B cell (primary cell): ENCODE data around the gene MBOAT1. TPM values are rescaled to one million over a fixed set of nuclear protein-coding genes. Genes with fewer than 3 reads are reported as not detected.

ENCODE experiments used
- ATAC-seq: fragments of 200-7000 bp; cut with Tn5 transposase; one replicate; pipeline ENCODE4 v1.10.0; 2021; ENCODE audit warnings: low read depth, mild to moderate bottlenecking, moderate number of reproducible peaks, moderate library complexity
- CTCF ChIA-PET: fragments of 350-600 bp; sonication (Branson Sonifier 250); formaldehyde crosslinking; loops from one replicate; lab custom pipeline; 2021; ENCODE audit warnings: antibody characterized with exemption, inconsistent platforms; lab: Charles Lee
- POLR2A ChIA-PET: fragments of 350-600 bp; sonication (Branson Sonifier 250); formaldehyde crosslinking; loops from one replicate; lab custom pipeline; 2021; ENCODE audit warnings: antibody characterized with exemption; lab: Charles Lee
- DNase-seq: peaks from one replicate; pipeline ENCODE4 v3.0.0; 2013
- H2AFZ ChIP-seq: 2 replicates; pipeline ENCODE4 v1.6.1; 2012; ENCODE audit warnings: mild to moderate bottlenecking, low read depth, low read length; ENCODE audit not compliant: insufficient read depth, poor library complexity, severe bottlenecking
- H3K27ac ChIP-seq, 2 donors: 1 replicate in 1 of 2; 2 replicates in 1 of 2; pipeline ENCODE4 v1.5.1; 2012 to 2013; ENCODE audit warnings: low read length in 2 of 2, mild to moderate bottlenecking in 2 of 2, moderate library complexity in 1 of 2
- H3K27me3 ChIP-seq, 4 experiments: fragments of 200-600 bp in 1 of 4; sonication (generic) in 1 of 4; replicated peaks in 1 of 4; 1 replicate in 2 of 4; 2 replicates in 2 of 4; pipeline versions ENCODE4 v1.6.1 to v1.7.0; 2013 to 2016; ENCODE audit warnings: low read length in 3 of 4, mild to moderate bottlenecking in 2 of 4, mixed read lengths in 1 of 4, moderate library complexity in 1 of 4; ENCODE audit not compliant: insufficient read depth in 4 of 4, control insufficient read depth in 3 of 4; ENCODE audit errors: control extremely low read depth in 1 of 4
- H3K36me3 ChIP-seq, 2 experiments: replicated peaks in 1 of 2; 1 replicate in 1 of 2; 2 replicates in 1 of 2; pipeline versions ENCODE4 v1.6.1 to v1.7.1; 2013; ENCODE audit warnings: low read length in 1 of 2; ENCODE audit not compliant: insufficient read depth in 2 of 2, control insufficient read depth in 1 of 2; ENCODE audit errors: control extremely low read depth in 1 of 2, extremely low read depth in 1 of 2
- H3K4me1 ChIP-seq, 2 donors: fragments of 200-600 bp in 1 of 2; sonication (generic) in 1 of 2; 1 replicate in 1 of 2; 2 replicates in 1 of 2; pipeline versions ENCODE4 v1.5.1 to v1.6.1; 2013 to 2017; ENCODE audit warnings: low read length in 2 of 2; ENCODE audit not compliant: control insufficient read depth in 2 of 2, insufficient read depth in 2 of 2
- H3K4me2 ChIP-seq: replicated peaks from 2 replicates; pipeline ENCODE3; 2012; ENCODE audit warnings: mild to moderate bottlenecking, low read depth, low read length; ENCODE audit not compliant: poor library complexity, severe bottlenecking
- H3K4me3 ChIP-seq, 5 experiments: fragments of 200-600 bp in 1 of 5; sonication (generic) in 1 of 5; 1 replicate in 3 of 5; 2 replicates in 2 of 5; pipeline versions ENCODE4 v1.5.1 to v1.7.0; 2011 to 2016; ENCODE audit warnings: low read length in 4 of 5, mild to moderate bottlenecking in 4 of 5, low read depth in 2 of 5, control low read depth in 1 of 5, moderate library complexity in 1 of 5; ENCODE audit not compliant: insufficient read depth in 1 of 5; ENCODE audit errors: control extremely low read depth in 1 of 5, extremely low read depth in 1 of 5
- H3K79me2 ChIP-seq: fragments of 200-600 bp; sonication (generic); one replicate; pipeline ENCODE4 v1.6.0; 2016; ENCODE audit warnings: low read length; ENCODE audit not compliant: control insufficient read depth, insufficient read depth
- H3K9ac ChIP-seq: fragments of 200-600 bp; sonication (generic); 2 replicates; pipeline ENCODE4 v1.6.1; 2017; ENCODE audit warnings: mild to moderate bottlenecking, low read length, moderate library complexity
- H3K9me3 ChIP-seq, 3 donors: one replicate each; pipeline versions ENCODE4 v1.6.1 to v1.7.1; 2013; ENCODE audit warnings: low read length in 2 of 3; ENCODE audit not compliant: control insufficient read depth in 2 of 3, insufficient read depth in 1 of 3; ENCODE audit errors: control extremely low read depth in 1 of 3
- H4K20me1 ChIP-seq: 2 replicates; pipeline ENCODE4 v1.6.0; 2012; ENCODE audit warnings: mild to moderate bottlenecking, low read length; ENCODE audit not compliant: insufficient read depth, control insufficient read depth, poor library complexity, severe bottlenecking
- H3K27ac Mint-ChIP-seq: one replicate; pipeline ENCODE4 v1.8.0; 2021; ENCODE audit warnings: mixed read lengths
- H3K27me3 Mint-ChIP-seq: one replicate; pipeline ENCODE4 v1.8.0; 2021; ENCODE audit warnings: mixed read lengths
- H3K4me1 Mint-ChIP-seq: one replicate; pipeline ENCODE4 v1.8.0; 2021; ENCODE audit warnings: mixed read lengths
- H3K4me3 Mint-ChIP-seq: one replicate; pipeline ENCODE4 v1.8.0; 2021; ENCODE audit warnings: mixed read lengths
- H3K9me3 Mint-ChIP-seq: one replicate; pipeline ENCODE4 v1.8.0; 2022; ENCODE audit warnings: mixed read lengths; ENCODE audit not compliant: insufficient read depth
- CTCF ChIP-seq: fragments of 200-600 bp; IDR thresholded peaks from one replicate; pipeline ENCODE4 v1.8.0; 2022; ENCODE audit warnings: antibody characterized with exemption, mild to moderate bottlenecking
- EZH2 ChIP-seq: IDR thresholded peaks from 2 replicates; pipeline ENCODE4 v1.6.1; 2012; ENCODE audit warnings: borderline replicate concordance, low read depth, mild to moderate bottlenecking, moderate library complexity, low read length; ENCODE audit not compliant: insufficient read depth, poor library complexity, severe bottlenecking
- WGBS: methylation state at CpG from one replicate; pipeline ENCODE4 v1.1.5; 2013; ENCODE audit warnings: missing lambda C conversion rate; ENCODE audit not compliant: insufficient coverage; 5-methylcytosine and 5-hydroxymethylcytosine counted together
- intact Hi-C: fragments of 100-400 bp; cut with micrococcal nuclease; formaldehyde crosslinking; loops from one replicate; pipeline ENCODE4 v1.10.0; 2022
- polyA plus RNA-seq: library from polyadenylated mRNA; depleted of rRNA; stranded (reverse); fragments of >200 nt; gene quantifications from 2 replicates; pipeline ENCODE4 v1.2.3, GENCODE V29; 2012
- total RNA-seq, 2 donors: library from RNA; stranded (reverse); fragments of 120-200 nt in 1 of 2; gene quantifications; 1 replicate in 1 of 2; 2 replicates in 1 of 2; pipeline versions ENCODE4 v1.2.3 to v1.2.4, GENCODE V29; 2013 to 2022

MBOAT1 gene
- total and polyA plus RNA-seq, 2 donors (not counting 1 experiment from before 2014, with no cell fraction given), result 5.4 to 8.1 TPM

GRCh38 chr6:20243288-20243687 lies 31.0 kb upstream of the MBOAT1 start:
- POLR2A ChIA-PET, result no interaction called here
- Histone ChIP-seq H3K4me1 (no peaks in the 10 kb centered on the region), H3K9me3 (no peaks in the 10 kb centered on the region), H3K27me3 (no peaks in the 10 kb centered on the region), H3K27ac (no peak overlapping the region), H3K4me3 (no peak overlapping the region), H4K20me1 (no peaks in the 10 kb centered on the region), H2AFZ (no peak overlapping the region), H3K9ac (no peak overlapping the region), H3K4me2 (no peak overlapping the region), H3K36me3 (no peaks in the 10 kb centered on the region), H3K79me2 (no peaks in the 10 kb centered on the region)
- TF ChIP-seq CTCF (no peak), EZH2 (no peak)
- ATAC-seq, result no peak
- Mint-ChIP-seq H3K9me3 (no peaks in the 10 kb centered on the region), H3K4me1 (no peaks in the 10 kb centered on the region), H3K4me3 (no peak overlapping the region), H3K27ac (no peak overlapping the region), H3K27me3 (no peaks in the 10 kb centered on the region)
- DNase-seq, result no peak
- intact Hi-C loops, result no loop called here
- CTCF ChIA-PET, result no interaction called here
- no CpG with 5 or more reads among the region's 1 CpG for WGBS

DNA sequence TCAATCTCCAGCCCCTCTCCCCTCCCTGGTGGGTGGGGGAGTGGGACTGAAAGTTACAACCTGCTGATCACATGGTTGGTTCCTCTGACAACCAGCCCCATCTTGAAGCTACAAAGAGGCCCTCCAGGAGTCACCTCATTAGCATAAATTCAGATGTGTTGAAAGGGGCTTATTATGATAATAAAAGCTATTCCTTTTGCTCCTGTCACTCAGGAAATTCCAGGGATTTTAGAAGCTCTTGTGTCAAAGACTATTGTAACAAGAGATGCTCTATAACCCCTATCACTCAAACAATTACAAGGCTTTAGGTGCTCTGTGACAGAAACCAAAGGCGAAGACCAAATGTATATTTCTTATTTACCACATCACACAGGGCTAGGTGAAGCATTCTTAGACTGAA lies 30.1 kb upstream of the MBOAT1 start:
- intact Hi-C loops, result no loop called here
- no peak for DNase-seq
- Histone ChIP-seq H3K9ac (no peak overlapping the region), H3K9me3 (no peaks in the 10 kb centered on the region), H2AFZ (no peak overlapping the region), H4K20me1 (no peaks in the 10 kb centered on the region), H3K79me2 (no peaks in the 10 kb centered on the region), H3K4me3 (no peak overlapping the region), H3K27ac (no peak overlapping the region), H3K36me3 (no peaks in the 10 kb centered on the region), H3K27me3 (no peaks in the 10 kb centered on the region), H3K4me2 (no peak overlapping the region), H3K4me1 (no peaks in the 10 kb centered on the region)
- no peak for ATAC-seq
- Mint-ChIP-seq H3K27ac (no peak overlapping the region), H3K4me1 (no peaks in the 10 kb centered on the region), H3K4me3 (no peak overlapping the region), H3K9me3 (no peaks in the 10 kb centered on the region), H3K27me3 (no peaks in the 10 kb centered on the region)
- TF ChIP-seq CTCF (no peak), EZH2 (no peak)
- CTCF ChIA-PET, result no interaction called here
- 100% methylated on average over 1 of the region's 1 CpG for WGBS
- POLR2A ChIA-PET, result no interaction called here
